HG03064 (cell line): ENCODE data around the gene ALG3.

Experiments
- ATAC-seq: cut with Tn5 transposase; IDR thresholded peaks from one replicate; pipeline ENCODE4 v1.9.1; 2021; ENCODE audit warnings: low read depth; ENCODE audit not compliant: unreplicated experiment

ALG3 gene

DNA sequence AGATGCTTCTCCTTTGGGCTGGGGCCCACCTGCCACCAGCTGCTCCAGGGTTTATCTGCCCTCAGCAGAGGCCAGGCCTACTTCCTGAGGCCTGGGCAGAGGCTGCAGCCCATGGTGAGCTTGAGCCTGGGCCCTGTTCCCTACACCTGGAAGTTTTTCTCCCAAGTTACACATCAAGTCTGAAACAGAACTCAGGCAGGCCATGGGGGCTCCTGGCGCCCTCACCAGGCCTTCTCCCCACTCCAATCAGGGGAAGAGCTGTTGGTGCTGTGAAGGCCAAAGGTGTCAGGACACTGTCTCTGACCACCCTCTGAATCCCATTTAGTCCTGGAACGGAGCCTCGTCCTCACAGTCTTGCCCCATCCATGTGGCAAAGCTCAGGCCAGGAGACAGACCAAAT, 12.1 kb downstream of the ALG3 start:
- no peak for ATAC-seq

DNA sequence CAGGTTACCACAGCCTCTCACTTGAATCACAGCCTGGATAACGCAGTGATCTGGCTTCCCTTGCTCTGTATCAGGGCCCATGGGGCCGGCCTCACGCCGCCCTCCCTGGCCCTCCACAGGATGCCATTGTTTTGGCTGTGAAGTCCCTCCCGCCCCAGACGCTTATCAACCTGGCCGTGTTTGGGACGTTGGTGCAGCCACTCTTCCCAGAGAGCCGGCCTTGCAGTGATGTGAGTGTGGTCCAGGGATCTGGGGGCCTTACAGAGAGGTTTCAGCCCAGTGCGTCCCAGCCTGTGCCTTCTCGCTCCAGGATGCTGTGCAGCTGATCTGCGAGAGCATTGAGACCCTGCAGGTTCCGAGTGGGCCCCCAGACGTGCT, 12.7 kb downstream of the ALG3 start:
- ATAC-seq: no peak

DNA sequence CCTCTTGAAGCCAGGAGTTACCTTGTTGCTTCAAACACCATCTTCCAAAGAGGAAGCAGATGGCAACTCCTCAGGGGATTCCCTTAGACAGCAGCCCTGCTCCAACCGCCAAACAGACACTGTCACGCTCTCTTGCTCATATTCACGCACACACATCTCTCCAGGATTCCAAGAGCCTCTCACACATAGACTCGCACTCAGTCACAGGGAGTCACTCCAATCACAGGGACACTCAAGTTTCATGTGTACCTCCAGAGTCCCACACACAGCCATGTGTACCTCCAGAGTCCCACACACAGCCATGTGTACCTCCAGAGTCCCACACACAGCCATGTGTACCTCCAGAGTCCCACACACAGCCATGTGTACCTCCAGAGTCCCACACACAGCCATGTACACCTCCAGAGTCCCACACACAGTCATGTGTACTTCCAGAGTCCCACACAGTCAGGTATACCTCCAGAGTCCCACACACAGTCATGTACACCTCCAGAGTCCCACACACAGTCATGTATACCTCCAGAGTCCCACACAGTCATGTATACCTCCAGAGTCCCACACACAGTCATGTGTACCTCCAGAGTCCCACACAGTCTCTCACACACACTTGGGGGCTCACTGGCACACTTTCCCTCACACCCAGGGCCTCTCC, 13.3 kb downstream of the ALG3 start:
- no peak for ATAC-seq

DNA sequence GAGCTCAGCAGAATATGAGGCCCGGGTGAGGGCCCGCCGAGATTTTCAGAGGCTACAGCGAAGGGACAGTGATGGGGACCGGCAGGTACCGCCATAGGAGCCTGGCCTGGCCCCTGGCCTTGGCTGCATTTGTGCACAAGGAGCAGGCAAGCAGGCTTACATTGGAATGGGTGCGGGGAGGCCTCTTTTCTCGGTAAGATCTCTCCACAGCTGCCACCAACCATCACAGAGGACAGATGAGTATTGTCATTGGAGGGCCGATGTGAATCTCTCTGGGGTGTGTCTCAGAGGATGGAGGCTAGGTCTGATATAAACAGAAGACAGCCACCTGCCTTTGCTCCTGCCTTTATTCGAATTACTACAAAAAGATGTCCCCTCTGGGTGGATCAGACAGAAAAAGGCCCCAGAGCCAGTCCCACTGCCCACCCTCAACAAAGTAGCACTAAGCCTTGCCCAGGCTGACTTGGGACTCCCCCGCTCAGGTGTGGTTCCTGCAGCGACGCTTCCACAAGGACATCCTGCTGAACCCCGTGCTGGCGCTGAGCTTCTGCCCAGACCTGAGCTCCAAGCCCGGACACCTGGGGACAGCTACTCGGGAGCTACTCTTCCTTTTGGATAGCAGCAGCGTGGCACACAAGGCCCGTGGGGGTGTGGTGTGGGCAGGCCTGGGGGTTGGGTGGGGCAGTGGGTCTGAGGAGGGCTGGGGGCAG, 13.9 kb downstream of the ALG3 start:
- no peak for ATAC-seq

DNA sequence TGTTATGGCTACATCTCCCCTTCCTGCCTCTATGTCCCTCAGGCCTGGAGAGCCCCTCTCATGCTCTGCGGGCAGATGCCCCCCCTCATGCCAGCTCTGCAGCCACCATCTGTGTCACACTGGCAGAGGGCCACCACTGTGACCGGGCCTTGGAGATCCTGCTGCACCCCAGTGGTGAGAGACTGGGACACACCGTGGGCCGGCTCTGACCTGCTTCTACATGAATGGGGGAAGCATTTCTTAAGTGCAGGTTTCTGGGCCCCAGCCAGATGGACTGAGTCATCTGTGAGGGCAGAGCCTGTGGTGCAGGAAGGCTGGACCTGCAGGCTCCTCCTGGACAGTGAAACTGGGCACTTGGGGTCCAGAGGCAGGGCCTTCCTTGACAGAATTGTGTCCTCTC, 14.5 kb downstream of the ALG3 start:
- no peak for ATAC-seq

DNA sequence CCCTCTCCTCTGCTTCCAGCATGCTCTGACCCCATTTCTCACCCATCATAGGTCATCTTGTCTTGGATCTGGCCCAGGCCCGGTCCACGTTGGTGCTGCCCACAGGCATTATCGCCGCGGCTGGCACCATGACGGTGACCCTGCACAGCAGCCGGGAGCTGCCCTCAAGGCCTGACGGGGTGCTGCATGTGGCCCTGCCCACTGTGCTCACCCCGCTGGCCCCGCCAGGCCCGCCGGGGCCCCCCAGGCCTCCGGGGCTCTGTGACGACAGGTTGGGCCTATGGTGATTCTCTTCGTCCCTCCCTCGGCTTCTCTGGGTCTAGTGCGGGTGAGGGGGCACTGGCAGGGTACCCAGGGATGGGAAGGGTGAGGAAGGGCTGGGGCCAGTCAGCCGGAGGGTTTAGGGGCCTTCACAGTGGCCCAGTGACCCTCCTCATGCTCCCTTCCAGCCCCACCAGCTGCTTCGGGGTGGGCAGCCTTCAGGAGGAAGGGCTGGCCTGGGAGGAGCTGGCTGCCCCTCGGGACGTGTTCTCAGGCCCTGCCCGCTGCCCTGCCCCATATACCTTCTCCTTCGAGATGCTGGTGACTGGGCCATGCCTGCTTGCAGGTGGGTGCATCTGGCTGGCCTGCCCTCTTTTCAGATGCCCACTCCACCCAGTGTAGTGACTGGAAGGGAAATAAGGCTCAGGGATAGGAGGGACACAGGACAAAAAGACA, 15.5 kb downstream of the ALG3 start:
- no peak for ATAC-seq

DNA sequence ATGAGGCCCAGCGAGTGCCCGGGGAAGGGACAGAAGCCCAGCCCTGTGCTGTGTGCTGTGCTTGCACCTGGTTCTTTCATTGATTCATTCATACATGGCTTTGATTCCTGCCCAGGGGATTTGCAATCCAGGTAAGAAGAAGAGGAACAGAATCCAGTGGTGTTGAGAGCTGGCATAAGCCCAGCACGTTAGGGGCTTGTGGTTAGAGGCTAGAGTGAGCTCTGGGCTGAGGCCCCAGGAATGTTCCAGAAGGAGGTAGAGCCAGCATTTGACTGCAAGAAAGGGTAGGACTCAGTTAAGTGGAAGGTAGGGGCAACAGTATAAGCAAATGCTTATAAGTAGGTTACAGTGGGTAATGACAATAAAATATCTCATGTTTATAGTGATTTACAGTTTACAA, 17.1 kb downstream of the ALG3 start:
- no peak for ATAC-seq

DNA sequence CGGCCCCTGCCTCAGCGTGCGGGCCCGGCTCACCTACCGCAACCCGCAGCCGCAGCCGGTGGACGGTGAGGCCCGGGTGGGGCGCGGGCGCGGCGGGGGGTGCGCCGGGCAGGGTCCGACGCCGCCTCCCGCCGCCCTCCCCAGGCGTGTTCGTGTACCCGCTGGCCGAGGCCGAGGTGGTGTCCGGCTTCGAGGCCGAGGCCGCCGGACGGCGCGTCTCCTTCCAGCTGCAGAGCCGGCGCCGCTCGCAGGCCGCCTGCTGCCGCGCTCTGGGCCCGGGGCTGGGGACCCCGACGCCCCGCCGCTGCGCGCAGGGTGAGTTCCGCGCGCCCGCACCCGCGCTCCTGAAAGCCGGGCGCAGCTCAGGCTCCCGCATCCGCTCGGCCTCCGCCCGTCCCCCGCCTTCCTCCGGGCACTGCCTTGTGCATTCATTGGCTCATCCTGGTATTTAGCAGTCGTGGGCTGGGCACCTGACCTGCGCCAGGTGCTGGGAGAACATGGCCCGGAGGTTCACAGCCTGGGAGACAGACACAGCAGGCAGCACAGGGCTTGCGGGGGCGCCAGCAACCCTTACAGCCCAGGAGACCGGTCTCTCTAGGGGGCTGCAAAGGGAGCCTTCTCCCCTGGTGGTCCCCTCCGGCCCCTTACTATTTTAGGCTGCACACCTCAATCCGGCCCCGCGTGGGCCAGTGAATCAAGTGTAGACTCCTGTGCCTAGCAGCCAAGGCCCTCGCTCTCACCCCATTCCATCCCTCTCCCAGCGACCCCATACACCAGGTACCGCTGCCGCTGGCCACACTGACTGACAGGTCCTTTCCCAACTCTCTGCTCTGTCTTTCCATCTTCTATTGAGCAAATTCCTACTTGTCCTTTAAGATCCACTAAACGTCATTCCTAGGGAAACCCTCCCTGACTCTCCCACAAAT, 17.9 kb downstream of the ALG3 start:
- no peak for ATAC-seq

DNA sequence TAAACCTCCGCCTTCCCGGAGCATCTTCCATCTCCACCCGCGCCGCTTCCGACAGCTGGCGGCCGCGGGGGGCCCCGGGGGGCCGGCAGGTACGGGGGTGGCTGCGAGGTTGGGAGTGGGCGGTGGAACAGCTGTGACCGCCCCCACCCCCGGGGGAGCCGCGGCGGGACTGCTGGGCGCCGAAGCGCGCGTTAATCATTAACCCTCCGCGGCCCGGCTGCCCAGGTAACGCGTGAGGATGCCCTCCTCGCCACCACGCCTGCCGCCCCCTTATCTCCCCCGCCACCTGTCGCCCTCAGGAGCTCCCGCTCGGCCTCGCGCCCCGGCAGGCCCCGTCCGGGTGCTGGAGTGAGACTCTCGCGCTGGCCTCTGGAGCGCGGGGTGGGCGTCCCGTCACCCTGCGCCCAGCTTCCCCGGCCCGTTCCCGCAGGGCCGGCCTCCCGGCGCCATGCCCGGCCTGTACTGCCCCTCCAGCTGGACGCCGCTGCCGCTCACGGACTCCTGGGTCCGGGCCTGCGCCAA, 18.6 kb downstream of the ALG3 start:
- no peak for ATAC-seq

DNA sequence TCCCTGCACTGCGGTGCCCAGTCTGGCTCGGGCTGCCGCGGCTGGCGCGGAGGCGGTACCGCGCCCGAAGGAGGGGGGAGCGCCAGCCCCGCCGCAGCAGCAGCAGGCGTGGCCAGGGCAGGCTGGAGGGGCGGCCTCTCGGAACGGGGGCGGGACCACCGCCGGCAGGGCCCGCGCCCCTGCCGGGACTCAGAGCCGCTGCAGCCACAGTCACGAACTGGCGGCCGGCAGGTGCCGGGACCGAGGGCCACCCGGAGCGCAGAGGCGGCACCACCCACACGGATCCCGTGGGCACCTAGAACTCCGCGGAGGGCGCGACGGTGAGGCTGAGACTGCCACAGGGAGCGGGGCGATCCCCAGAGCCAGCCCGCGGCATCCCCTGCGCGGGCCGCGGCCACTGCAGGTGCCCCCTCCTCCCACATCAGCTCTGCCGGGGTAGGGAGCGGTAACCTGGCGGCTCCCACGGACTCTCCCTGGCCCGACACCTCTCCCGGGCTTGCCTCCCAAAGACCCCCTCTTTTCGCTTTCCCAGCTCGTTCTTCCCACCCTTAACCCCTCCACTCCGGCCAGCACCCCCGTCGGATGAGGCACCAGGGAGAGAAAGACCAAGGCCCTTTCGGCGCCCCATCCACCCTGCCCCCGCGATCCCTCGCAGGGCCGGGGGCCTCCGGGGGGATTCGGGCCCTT, 19.2 kb downstream of the ALG3 start, which contains the start of gene VWA5B2:
TSS of gene VWA5B2 (plus strand) at position 192 of the 687 bp plus-strand sequence. CDS start 944 bp downstream, outside the sequence.
- peak; percentile 57 for ATAC-seq

DNA sequence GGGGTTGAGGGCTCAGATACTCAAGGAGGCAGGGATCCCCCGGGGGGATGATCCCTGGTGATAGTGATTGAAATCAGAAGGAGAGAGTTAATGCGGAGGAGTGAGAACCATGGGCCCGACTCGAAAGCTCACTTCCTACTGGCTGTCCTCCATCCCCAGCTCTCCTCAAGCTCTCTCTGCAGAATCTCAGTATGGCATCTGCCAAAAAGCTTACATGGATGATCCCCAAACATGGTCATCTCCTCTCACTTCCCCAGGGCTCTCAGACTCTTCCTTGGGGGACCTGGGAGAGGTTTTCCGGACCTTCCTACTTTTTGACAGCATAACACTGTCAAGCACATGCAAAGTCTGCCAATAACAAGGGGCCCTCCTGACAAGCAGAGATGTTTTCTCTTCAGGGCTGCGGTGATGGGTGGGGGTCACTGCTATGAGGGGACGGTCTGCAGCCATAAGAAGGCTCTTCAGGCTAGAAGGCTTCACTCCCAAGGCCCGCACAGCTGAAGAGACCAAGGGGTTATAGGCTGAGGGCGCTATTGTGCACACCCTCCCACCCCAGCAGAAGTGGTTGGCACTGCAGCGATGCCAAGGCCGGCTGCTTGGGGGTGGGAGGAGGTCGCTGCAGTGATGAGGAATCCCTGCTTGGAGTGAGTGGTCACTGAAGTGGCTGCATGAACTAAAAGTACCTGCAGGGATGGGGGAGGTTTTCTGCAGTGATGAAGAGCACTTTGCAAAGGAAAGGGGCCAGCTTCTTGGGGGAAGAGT, 20.2 kb downstream of the ALG3 start:
- ATAC-seq: no peak

DNA sequence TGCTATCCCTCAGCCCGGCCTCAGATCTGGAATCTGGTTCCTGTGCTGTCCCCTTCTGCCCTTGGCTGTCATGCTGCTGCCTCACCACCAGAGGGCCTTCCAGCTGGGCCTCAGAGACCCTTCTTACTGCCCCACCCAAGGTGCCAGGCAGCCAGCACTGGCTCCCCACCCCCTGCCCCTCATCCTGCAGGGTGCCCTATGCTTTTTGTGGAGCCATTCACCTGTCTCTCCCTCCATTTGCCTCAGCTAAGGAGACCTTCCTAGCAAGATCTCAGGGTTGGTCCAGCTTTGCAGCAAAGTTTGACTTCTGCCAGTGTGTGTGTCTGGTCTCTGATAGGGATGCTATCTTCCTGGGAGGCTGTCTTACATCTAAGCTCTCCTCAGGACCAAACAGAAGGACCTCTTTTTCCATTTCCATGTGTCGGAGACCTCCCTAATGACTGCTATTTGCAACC, 21.3 kb downstream of the ALG3 start:
- no peak for ATAC-seq

DNA sequence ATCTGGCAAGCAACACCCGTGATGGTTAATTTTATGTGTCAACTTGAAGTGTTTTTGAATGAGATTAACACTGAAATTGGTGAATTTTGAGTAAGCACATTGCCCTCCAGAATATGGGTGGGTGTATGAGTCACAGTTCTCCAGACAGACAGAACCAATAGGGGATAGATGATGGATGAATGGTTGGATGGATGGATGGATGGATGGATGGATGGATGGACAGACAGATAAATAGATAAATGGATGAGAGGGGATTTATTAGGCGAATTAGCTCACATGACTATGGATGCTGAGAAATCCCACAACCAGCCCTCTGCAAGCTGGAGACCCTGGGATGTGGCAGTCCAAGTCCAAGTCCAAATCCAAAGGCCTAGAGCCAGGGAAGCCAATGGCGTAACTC, 24.8 kb downstream of the ALG3 start:
- no peak for ATAC-seq

DNA sequence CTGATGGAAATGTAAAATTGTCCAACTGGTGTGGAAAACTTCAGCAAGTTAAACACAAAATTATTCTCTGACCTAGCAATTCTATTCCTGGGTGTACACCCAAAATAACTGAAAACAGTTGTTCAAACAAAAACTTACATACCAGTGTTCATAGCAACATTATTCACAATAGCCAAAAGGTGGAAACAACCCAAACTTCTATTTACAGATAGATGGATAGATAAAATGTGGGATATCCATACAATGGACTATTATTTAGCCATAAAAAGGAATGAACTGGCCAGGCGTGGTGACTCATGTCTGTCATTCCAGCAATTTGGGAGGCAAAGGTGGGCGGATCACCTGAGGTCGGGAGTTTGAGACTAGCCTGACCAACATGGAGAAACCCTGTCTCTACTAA, 26.2 kb downstream of the ALG3 start:
- no peak for ATAC-seq

DNA sequence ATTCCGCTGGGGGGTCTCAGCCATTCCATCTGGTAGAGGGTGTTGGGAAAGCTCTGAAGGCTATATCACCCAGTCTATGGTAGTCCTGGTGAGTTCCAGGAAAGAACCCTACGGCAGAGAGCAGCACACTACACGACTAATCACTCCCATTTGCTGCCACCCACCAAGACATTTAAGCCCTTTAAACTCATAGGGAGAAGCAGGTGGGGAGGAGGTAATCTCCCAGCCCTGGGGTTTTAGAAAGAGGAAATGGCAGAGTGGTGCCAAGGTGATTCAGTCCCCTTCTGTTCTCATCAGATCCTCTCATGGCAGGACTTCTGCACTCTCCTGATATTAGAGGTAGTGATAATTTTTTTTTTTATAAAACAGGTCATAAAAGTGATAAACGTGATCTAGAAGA, 29.9 kb downstream of the ALG3 start:
- ATAC-seq: no peak

DNA sequence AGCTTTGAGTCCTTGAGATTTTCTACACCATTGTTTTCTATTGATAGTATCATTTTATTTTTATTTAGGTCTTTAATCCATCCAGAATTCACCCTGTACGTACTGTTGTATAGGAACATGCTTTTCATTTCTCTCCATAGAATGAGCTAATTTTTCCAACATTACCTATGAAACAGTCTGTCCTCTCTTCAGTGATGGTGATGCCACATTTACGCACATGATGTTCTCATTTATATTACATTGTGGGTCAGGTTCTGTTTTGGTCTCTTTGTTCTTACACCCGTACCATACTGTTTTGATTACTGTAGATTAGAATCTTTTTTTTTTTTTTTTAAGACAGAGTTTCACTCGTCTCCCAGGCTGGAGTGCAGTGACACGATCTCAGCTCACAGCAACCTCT, 37.0 kb downstream of the ALG3 start:
- ATAC-seq: no peak

DNA sequence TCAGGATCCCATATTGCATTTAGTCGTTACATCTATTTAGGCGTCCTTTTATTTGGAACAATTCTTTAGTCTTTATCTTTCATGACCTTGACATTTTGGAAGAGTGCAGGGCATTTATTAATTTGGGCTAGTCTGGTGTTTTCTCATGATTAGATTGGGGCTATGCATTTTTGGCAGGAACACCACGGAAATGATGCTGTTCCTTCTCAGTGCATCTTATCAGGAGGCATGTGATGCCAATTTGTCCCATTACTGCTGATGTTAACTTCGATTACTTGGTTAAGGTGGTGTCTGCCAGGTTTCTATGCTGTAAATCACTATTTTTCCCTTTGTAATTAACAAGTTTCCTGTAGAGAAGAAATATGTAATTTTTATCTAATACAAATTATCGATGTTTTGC, 37.5 kb downstream of the ALG3 start:
- no peak for ATAC-seq

DNA sequence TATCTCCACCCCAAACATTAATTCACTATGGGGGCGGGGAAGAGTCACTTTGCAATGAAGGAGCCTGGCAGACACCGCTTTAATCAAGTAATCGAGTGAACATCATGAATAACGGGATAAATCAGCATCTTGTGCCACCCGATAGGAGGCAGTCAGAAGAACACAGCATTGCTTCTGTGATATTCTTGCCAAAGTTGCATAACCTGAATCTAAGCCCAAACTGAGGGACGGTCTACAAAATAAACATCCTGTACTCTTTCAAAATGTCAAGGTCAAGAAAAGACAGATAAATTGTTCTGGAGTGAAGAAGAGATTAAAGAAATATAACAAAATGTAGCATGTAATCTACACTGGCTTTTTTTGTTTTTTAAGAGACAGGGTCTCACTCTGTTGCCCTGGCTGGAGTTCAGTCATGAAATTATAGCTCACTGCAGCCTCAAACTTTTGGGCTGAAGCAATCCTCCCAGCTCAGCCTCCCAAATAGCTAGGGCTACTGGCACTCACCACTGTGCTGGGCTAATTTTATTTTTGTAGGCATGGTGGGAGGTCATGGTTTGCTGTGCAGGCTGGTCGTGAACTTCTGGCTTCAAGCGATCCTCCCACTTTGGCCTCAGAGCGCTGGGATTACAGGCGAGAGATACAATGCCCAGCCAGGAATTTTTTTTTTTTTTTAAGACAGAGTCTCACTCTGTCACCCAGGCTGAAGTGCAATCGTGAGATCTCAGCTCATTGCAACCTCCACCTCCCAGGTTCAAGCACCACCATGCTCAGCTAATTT, 39.4 kb downstream of the ALG3 start:
- no peak for ATAC-seq
